H1 (cell line): Measurements from ENCODE around the gene TMEM144. TPM values are rescaled to one million over a fixed set of nuclear protein-coding genes. Genes with fewer than 3 reads are reported as not detected.

ENCODE experiments used
- CTCF ChIA-PET: fragments of 300-600 bp; sonication (Branson Sonifier 250); formaldehyde crosslinking; loops from one replicate; lab custom pipeline; 2021; ENCODE audit not compliant: partially characterized antibody; lab: Charles Lee
- POLR2A ChIA-PET: fragments of 300-600 bp; sonication (Branson Sonifier 250); formaldehyde crosslinking; loops from one replicate; lab custom pipeline; 2021; ENCODE audit warnings: inconsistent platforms; ENCODE audit not compliant: partially characterized antibody; lab: Charles Lee
- DNase-seq, 2 experiments: peaks; one replicate each; pipeline versions ENCODE4 v3.0.0 to v3.0.0-alpha.2; 2010 to 2022; ENCODE audit warnings: low spot score in 2 of 2, low read depth in 1 of 2, mixed read lengths in 1 of 2
- FAIRE-seq: peaks from 2 replicates; lab custom pipeline; 2011; peaks lifted over from hg19 to GRCh38; lab: Jason Lieb, UNC
- H2AFZ ChIP-seq: 2 replicates; pipeline ENCODE4 v1.8.1; 2012; ENCODE audit warnings: low read length, inconsistent platforms
- H2AK5ac ChIP-seq: 2 replicates; pipeline ENCODE4 v1.6.1; 2013; ENCODE audit warnings: low read depth, low read length
- H2BK120ac ChIP-seq: replicated peaks from 2 replicates; pipeline ENCODE3; 2013; ENCODE audit warnings: low read depth, low read length, inconsistent platforms
- H2BK12ac ChIP-seq: 2 replicates; pipeline ENCODE4 v1.6.1; 2013; ENCODE audit warnings: low read depth, low read length
- H2BK15ac ChIP-seq: 2 replicates; pipeline ENCODE4 v1.6.1; 2013; ENCODE audit warnings: low read length
- H2BK20ac ChIP-seq: 2 replicates; pipeline ENCODE4 v1.6.1; 2013; ENCODE audit warnings: low read length
- H2BK5ac ChIP-seq: 2 replicates; pipeline ENCODE4 v1.6.1; 2013; ENCODE audit warnings: low read depth, low read length
- H3K14ac ChIP-seq: 2 replicates; pipeline ENCODE4 v1.6.1; 2013; ENCODE audit warnings: inconsistent platforms; ENCODE audit not compliant: insufficient read length
- H3K18ac ChIP-seq: 2 replicates; pipeline ENCODE4 v1.6.1; 2013; ENCODE audit warnings: low read length; ENCODE audit errors: extremely low read depth
- H3K23ac ChIP-seq: 2 replicates; pipeline ENCODE4 v1.6.1; 2013; ENCODE audit warnings: inconsistent platforms; ENCODE audit not compliant: insufficient read length
- H3K23me2 ChIP-seq: 2 replicates; pipeline ENCODE4 v1.6.1; 2013; ENCODE audit warnings: low read depth, low read length
- H3K27ac ChIP-seq: 2 replicates; pipeline ENCODE4 v1.6.1; 2011; ENCODE audit warnings: low read depth, low read length, inconsistent platforms
- H3K27me3 ChIP-seq, 4 experiments: replicated peaks in 1 of 4; 1 replicate in 1 of 4; 2 replicates in 3 of 4; pipeline versions ENCODE4 v1.6.1 to v1.8.1; 2011 to 2013; ENCODE audit warnings: low read length in 3 of 4, mild to moderate bottlenecking in 3 of 4, inconsistent platforms in 2 of 4, mixed read lengths in 2 of 4, moderate library complexity in 1 of 4; ENCODE audit not compliant: control insufficient read depth in 3 of 4, insufficient read depth in 3 of 4; ENCODE audit errors: extremely low read depth in 1 of 4
- H3K36me3 ChIP-seq, 4 experiments: 2 replicates each; pipeline versions ENCODE4 v1.6.1 to v1.8.1; 2011 to 2013; ENCODE audit warnings: mild to moderate bottlenecking in 4 of 4, low read length in 3 of 4, moderate library complexity in 2 of 4, control low read depth in 1 of 4, inconsistent platforms in 1 of 4; ENCODE audit not compliant: insufficient read depth in 4 of 4, control insufficient read depth in 2 of 4
- H3K4ac ChIP-seq: replicated peaks from 2 replicates; pipeline ENCODE3; 2013; ENCODE audit warnings: low read length, low read depth, mixed read lengths, inconsistent platforms; ENCODE audit not compliant: insufficient read length
- H3K4me1 ChIP-seq, 4 experiments: replicated peaks in 1 of 4; 1 replicate in 1 of 4; 2 replicates in 3 of 4; pipeline versions ENCODE4 v1.6.1 to v1.8.1; 2011 to 2013; ENCODE audit warnings: low read length in 3 of 4, inconsistent platforms in 2 of 4, mixed read lengths in 1 of 4; ENCODE audit not compliant: insufficient read depth in 4 of 4, control insufficient read depth in 3 of 4
- H3K4me2 ChIP-seq, 2 experiments: 2 replicates each; pipeline versions ENCODE4 v1.6.1 to v1.8.1; 2011 to 2013; ENCODE audit warnings: low read depth in 2 of 2, low read length in 2 of 2, control low read depth in 1 of 2, inconsistent platforms in 1 of 2, mild to moderate bottlenecking in 1 of 2; ENCODE audit not compliant: insufficient read depth in 1 of 2
- H3K4me3 ChIP-seq, 4 experiments: fragments of 200-600, 300-600 bp in 1 of 4; sonication (generic), shearing (Covaris generic), sonication (Bioruptor Twin) in 1 of 4; 2 replicates each; pipeline versions ENCODE4 v1.5.1 to v1.8.1; 2011 to 2016; ENCODE audit warnings: low read length in 4 of 4, low read depth in 3 of 4, control low read depth in 2 of 4, inconsistent platforms in 2 of 4, mild to moderate bottlenecking in 2 of 4, mixed read lengths in 1 of 4, moderate library complexity in 1 of 4; ENCODE audit not compliant: insufficient read depth in 2 of 4; ENCODE audit errors: extremely low read depth in 1 of 4
- H3K56ac ChIP-seq: replicated peaks from 2 replicates; pipeline ENCODE3; 2013; ENCODE audit warnings: low read depth, mild to moderate bottlenecking, mixed read lengths, low read length, inconsistent platforms; ENCODE audit not compliant: insufficient read length
- H3K79me1 ChIP-seq: 2 replicates; pipeline ENCODE4 v1.6.1; 2013; ENCODE audit warnings: low read depth, low read length, control low read depth
- H3K79me2 ChIP-seq, 2 experiments: 2 replicates each; pipeline versions ENCODE4 v1.6.1 to v1.8.1; 2012 to 2013; ENCODE audit warnings: low read length in 2 of 2, mild to moderate bottlenecking in 2 of 2, inconsistent platforms in 1 of 2; ENCODE audit not compliant: insufficient read depth in 2 of 2, control insufficient read depth in 1 of 2
- H3K9ac ChIP-seq, 4 experiments: replicated peaks in 1 of 4; 1 replicate in 1 of 4; 2 replicates in 3 of 4; pipeline versions ENCODE4 v1.6.1 to v1.8.1; 2011 to 2013; ENCODE audit warnings: low read depth in 3 of 4, low read length in 3 of 4, control low read depth in 2 of 4, mild to moderate bottlenecking in 2 of 4, moderate library complexity in 2 of 4, inconsistent platforms in 1 of 4; ENCODE audit errors: extremely low read depth in 1 of 4
- H3K9me3 ChIP-seq, 2 experiments: 2 replicates each; pipeline versions ENCODE4 v1.6.1 to v1.8.1; 2012 to 2013; ENCODE audit warnings: mild to moderate bottlenecking in 2 of 2, moderate library complexity in 2 of 2, control low read depth in 1 of 2, inconsistent platforms in 1 of 2, low read depth in 1 of 2, low read length in 1 of 2, mixed read lengths in 1 of 2; ENCODE audit not compliant: insufficient read depth in 2 of 2
- H4K20me1 ChIP-seq, 2 experiments: replicated peaks in 1 of 2; 2 replicates each; pipeline versions ENCODE3 to v1.8.1; 2011 to 2013; ENCODE audit warnings: inconsistent platforms in 2 of 2, low read length in 2 of 2, mild to moderate bottlenecking in 1 of 2; ENCODE audit not compliant: insufficient read depth in 2 of 2, control insufficient read depth in 1 of 2
- H4K5ac ChIP-seq: 2 replicates; pipeline ENCODE4 v1.6.1; 2013; ENCODE audit warnings: low read length, low read depth, mixed read lengths, inconsistent platforms; ENCODE audit not compliant: insufficient read length
- H4K8ac ChIP-seq: 2 replicates; pipeline ENCODE4 v1.8.0; 2013; ENCODE audit warnings: mild to moderate bottlenecking, moderate library complexity, low read length, inconsistent platforms; ENCODE audit not compliant: insufficient read depth; ENCODE audit errors: extremely low read depth
- H4K91ac ChIP-seq: replicated peaks from 2 replicates; pipeline ENCODE3; 2013; ENCODE audit warnings: low read length, mixed read lengths, inconsistent platforms; ENCODE audit not compliant: insufficient read length
- BCL11A ChIP-seq, 2 experiments: IDR thresholded peaks; one replicate each; pipeline ENCODE4 v1.6.1; 2011; ENCODE audit warnings: low read depth in 2 of 2, low read length in 2 of 2, mild to moderate bottlenecking in 2 of 2
- CHD2 ChIP-seq: IDR thresholded peaks from 2 replicates; pipeline ENCODE4 v1.6.1; 2012; ENCODE audit warnings: low read length, improper control_type of control experiment
- GTF2F1 ChIP-seq: IDR thresholded peaks from 2 replicates; pipeline ENCODE4 v1.6.1; 2012; ENCODE audit warnings: low read depth, low read length, improper control_type of control experiment, borderline replicate concordance
- KDM4A ChIP-seq: IDR thresholded peaks from one replicate; pipeline ENCODE4 v1.7.1; 2012; ENCODE audit warnings: low read depth, mild to moderate bottlenecking, moderate library complexity, low read length, inconsistent platforms; ENCODE audit not compliant: severe bottlenecking
- MAFK ChIP-seq: IDR thresholded peaks from 2 replicates; pipeline ENCODE4 v1.6.1; 2012; ENCODE audit warnings: low read depth, mild to moderate bottlenecking, improper control_type of control experiment, low read length
- RBBP5 ChIP-seq: IDR thresholded peaks from 2 replicates; pipeline ENCODE4 v1.7.1; 2012; ENCODE audit warnings: low read depth, mild to moderate bottlenecking, inconsistent platforms, low read length, moderate library complexity, borderline replicate concordance
- SP1 ChIP-seq: IDR thresholded peaks from 2 replicates; pipeline ENCODE4 v1.6.1; 2011; ENCODE audit warnings: low read depth, low read length
- TAF7 ChIP-seq: optimal IDR thresholded peaks from 2 replicates; pipeline ENCODE3; 2011; ENCODE audit warnings: low read depth, mild to moderate bottlenecking, inconsistent platforms, low read length, moderate library complexity, borderline replicate concordance
- TCF12 ChIP-seq: IDR thresholded peaks from 2 replicates; pipeline ENCODE4 v1.6.1; 2011; ENCODE audit warnings: low read depth, mild to moderate bottlenecking, low read length
- TEAD4 ChIP-seq: IDR thresholded peaks from 2 replicates; pipeline ENCODE4 v1.6.1; 2012; ENCODE audit warnings: low read depth, low read length, inconsistent platforms, mixed read lengths
- WGBS, 2 experiments: shearing (Covaris generic) in 1 of 2; methylation state at CpG; one replicate each; pipeline versions ENCODE4 v1.1.6 to v1.1.7; 2013 to 2015; ENCODE audit warnings: low lambda C conversion rate in 2 of 2, mixed read lengths in 2 of 2, inconsistent platforms in 1 of 2, low coverage in 1 of 2, missing lambda C conversion rate in 1 of 2; ENCODE audit not compliant: insufficient replicate concordance in 2 of 2, insufficient coverage in 1 of 2, insufficient read length in 1 of 2; ENCODE audit errors: extremely low coverage in 1 of 2, missing lambda C conversion rate in 1 of 2; 5-methylcytosine and 5-hydroxymethylcytosine counted together
- polyA plus RNA-seq, 7 experiments: library from polyadenylated mRNA; depleted of rRNA in 3 of 7; stranded (reverse) in 5 of 7; unstranded in 2 of 7; fragments of >200 nt in 5 of 7; fragments of 200-250 nt in 2 of 7; gene quantifications; 1 replicate in 5 of 7; 2 replicates in 1 of 7; 4 replicates in 1 of 7; pipeline versions ENCODE4 v1.2.1 to v1.2.3, GENCODE V29; 2011 to 2013; ENCODE audit warnings: missing spikeins in 2 of 7, mixed read lengths in 2 of 7
- total RNA-seq: library from RNA; stranded (reverse); fragmentation: NEBNext Ultra II Directional; extraction: Animal tissue kit (Norgen Biotek cat#: 25700); gene quantifications from 2 replicates; pipeline ENCODE4 v1.2.1, GENCODE V29; 2021

The TMEM144 gene
- total and polyA plus RNA-seq, 2 of the 8 experiments (the other 6 are each of a cell fraction or from before 2014, with no cell fraction given), result 1.9 to 2.6 TPM

- Histone ChIP-seq H3K4me3 (no peak within 1 kb of the TSS), H3K9me3 (no peaks in the 10 kb centered on the region), H3K4me1 (no peaks in the 10 kb centered on the region), H3K23ac (no peak within 1 kb of the TSS), H3K27me3 (no peaks in the 10 kb centered on the region), H3K27ac (no peak within 1 kb of the TSS), H4K20me1 (no peaks in the 10 kb centered on the region), H4K8ac (no peak within 1 kb of the TSS), H3K4me2 (no peak within 1 kb of the TSS), H4K91ac (no peak within 1 kb of the TSS), H2BK12ac (no peak within 1 kb of the TSS), H2AK5ac (no peak within 1 kb of the TSS), H2BK120ac (no peak within 1 kb of the TSS), H3K18ac (no peak within 1 kb of the TSS), H3K56ac (no peak within 1 kb of the TSS), H3K36me3 (no peaks in the 10 kb centered on the region), H2BK5ac (no peak within 1 kb of the TSS), H3K23me2 (no peaks in the 10 kb centered on the region), H4K5ac (no peak within 1 kb of the TSS), H3K79me1 (no peaks in the 10 kb centered on the region), H3K14ac (no peak within 1 kb of the TSS), H2BK20ac (no peak within 1 kb of the TSS), H3K79me2 (no peaks in the 10 kb centered on the region), H3K9ac (no peak within 1 kb of the TSS), H3K4ac (no peak within 1 kb of the TSS), H2AFZ (0 out of 2 replicates have a peak within 1 kb of the TSS, but pooled peaks have one; percentile 71), H2BK15ac (no peak within 1 kb of the TSS)
- POLR2A ChIA-PET, result no interaction called here
- CTCF ChIA-PET, result interaction anchor here (0.7 to 4.3 kb wide), 24 partner anchors 10 to 198 kb away, joined by 3 to 41 read pairs (median 7); no protein-coding TSS in a partner anchor
- 52% methylated on average over 12 of the region's 12 CpGs; no CpG with 5 or more reads in 1 of the 2 experiments for WGBS, 2 experiments
- DNase-seq (no peak), FAIRE-seq (peak; percentile 66)
- no peak for TF ChIP-seq GTF2F1
- no peak for TF ChIP-seq CHD2
- no peak for TF ChIP-seq TCF12
- no peak for TF ChIP-seq SP1
- no peak for TF ChIP-seq BCL11A (IDR thresholded peaks at IDR 0.05; ENCODE audit: low read depth in 2 of 2, low read length in 2 of 2)
- no peak for TF ChIP-seq MAFK
- no peak for TF ChIP-seq KDM4A
- TF ChIP-seq RBBP5, result no peak
- TF ChIP-seq TAF7, result no peak
- TF ChIP-seq TEAD4, result peak; percentile 48; the same call in 1 of the 2 replicates
Observed at GRCh38 chr4:158172261-158173258, 37.7 kb upstream of the TMEM144 start, which contains the start of gene GASK1B. GASK1B (minus strand) TSS chr4:158173025; CDS start chr4:158171375, 1,650 bp downstream.
